HG02852 (cell line): Measurements from ENCODE around the gene FAM117A.

Source experiments
- ATAC-seq: cut with Tn5 transposase; IDR thresholded peaks from one replicate; pipeline ENCODE4 v1.9.1; 2021; ENCODE audit warnings: mild to moderate bottlenecking, moderate library complexity; ENCODE audit not compliant: unreplicated experiment

Gene FAM117A, protein sequence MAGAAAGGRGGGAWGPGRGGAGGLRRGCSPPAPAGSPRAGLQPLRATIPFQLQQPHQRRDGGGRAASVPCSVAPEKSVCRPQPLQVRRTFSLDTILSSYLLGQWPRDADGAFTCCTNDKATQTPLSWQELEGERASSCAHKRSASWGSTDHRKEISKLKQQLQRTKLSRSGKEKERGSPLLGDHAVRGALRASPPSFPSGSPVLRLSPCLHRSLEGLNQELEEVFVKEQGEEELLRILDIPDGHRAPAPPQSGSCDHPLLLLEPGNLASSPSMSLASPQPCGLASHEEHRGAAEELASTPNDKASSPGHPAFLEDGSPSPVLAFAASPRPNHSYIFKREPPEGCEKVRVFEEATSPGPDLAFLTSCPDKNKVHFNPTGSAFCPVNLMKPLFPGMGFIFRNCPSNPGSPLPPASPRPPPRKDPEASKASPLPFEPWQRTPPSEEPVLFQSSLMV

GRCh38 chr17:49763735-49764558 lies at the start of gene FAM117A:
Gene FAM117A, minus strand, starts transcription at chr17:49764131. Its CDS starts 44 bp downstream, at chr17:49764087.
- peak; percentile 92 for ATAC-seq

DNA sequence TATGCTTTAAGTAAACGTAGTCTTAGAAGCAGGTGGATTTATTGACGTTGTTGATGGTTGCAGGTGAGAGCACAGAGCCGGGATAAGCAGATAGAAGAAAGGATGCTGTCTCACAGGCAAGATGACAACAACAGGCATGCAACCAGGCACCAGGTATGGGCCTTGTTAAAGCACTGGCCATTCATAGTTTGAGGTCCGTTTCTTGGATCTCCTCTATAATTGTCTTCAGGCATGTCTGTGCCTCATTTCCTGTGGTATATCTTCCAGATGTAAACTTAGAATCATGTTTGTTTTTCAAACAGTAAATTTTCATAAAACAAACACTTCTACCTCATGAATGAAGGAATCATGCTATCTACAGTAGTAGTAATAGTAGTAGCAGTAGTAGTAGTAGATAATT lies 45.1 kb upstream of the FAM117A start:
- no peak for ATAC-seq

DNA sequence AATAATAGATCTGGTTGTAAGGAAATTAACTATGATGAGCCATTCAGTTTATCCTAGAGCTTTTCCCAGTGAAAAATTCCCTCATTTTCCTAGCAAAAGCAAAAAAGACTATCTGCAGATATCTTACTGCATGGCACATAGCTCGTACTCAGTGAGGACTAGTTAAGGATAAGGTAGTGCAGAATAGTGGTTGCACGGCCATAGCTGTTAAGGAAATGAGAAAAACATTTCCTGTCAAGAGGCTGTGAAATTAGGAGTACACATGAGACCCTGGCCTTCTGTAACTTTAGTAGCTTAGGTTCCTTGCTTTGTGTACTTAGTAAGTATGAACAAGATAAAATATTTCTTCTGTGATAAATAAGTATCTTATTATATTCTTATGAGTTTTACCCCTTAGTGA lies 34.8 kb upstream of the FAM117A start:
- ATAC-seq = no peak

- no peak for ATAC-seq
Measured at GRCh38 chr17:49798182-49798581, 34.3 kb upstream of the FAM117A start.

DNA sequence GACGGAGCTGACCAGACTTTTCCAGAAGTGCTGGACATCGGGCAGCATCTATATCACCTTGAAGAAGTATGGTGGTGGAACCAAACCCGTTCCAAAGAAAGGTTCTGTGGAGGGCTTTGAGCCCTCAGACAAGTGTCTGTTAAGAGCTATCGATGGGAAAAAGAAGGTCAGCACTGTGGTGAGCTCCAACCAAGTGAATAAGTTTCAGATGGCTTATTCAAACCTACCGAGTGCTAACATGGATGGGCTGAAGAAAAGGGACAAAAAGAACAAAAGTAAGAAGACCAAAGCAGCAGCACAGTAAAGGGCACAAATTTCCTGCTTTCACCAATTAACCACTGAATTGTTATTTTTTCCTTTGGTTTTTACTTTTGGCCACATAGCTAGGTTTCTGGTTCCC lies 31.4 kb upstream of the FAM117A start:
- ATAC-seq = no peak

DNA sequence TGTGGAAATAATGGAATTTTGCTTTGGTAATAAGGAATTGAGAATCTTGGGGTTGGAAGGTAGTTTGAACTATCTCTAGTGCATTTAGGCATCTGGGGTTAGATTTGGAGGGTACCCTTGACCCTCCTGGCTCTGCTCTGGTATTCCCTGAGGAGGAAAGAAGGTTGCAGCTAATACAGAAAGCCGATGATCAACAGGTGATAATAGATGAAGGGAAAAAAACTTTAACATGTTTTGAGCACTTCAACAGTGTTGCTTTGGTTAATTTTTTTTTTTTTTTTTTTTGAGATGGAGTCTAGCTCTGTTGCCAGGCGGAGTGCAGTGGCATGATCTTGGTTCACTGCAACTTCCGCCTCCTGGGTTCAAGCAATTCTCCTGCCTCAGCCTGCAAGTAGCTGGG lies 29.4 kb upstream of the FAM117A start:
- no peak for ATAC-seq

DNA sequence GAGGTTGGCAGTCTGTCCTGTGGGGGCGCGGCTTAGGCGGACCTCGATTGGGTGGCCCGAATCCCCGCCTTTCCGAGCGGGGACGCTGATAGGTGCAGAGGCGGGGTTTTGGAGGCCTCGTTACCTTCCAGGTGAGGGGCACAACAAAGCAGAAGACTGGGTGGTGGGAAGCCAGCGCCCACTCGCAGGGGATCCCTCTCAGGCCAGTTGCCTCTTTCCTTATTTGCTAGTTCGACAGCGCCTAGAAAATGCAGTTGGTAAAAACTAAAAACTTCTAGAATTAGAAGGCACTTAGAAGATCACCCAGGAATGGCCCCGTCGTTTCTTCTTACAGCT lies 25.3 kb upstream of the FAM117A start:
- no peak for ATAC-seq

DNA sequence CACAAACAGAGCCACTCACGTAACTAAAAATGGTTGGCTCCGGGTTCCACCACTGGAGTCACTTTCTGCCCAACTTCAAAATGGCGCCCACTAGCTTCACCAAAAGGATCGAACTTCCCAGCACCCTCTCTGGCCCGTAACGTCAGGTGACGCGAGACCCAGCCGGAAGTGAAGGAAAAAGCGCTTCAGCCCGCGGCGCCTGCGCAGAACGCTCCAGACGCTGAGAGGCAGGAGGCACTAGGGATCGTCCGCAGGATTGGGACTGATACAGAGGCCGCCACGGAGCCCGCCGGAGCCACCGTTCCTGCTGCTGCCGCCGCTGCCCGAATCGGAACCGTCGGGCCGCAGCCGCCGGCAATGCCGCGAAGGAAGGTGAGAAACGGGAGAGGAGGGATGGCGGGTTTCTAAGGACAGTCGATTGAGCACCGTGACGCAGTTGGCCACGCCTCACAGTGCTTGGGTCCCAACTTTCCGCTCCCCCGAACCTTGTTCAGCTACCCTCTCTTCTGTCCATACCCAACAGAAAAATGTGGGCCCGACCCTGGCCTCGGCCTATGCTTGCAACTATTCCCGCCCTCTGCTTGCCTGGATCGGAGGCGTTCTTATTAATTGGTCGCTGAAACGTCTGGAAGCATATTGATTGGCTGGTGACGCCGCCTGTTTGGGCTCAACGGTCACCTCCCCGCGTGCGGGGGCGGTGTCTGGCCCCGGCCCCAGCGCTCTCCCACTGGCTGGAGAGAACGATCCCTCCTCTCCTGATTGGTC lies 24.7 kb upstream of the FAM117A start, which contains the start of gene KAT7:
TSS of gene KAT7 (plus strand) at position 204 of the 765 bp plus-strand sequence. CDS start at position 358, 154 bp downstream.
- peak; percentile 88 for ATAC-seq

- ATAC-seq = no peak
Measured at GRCh38 chr17:49787884-49788477, 24.1 kb upstream of the FAM117A start.

DNA sequence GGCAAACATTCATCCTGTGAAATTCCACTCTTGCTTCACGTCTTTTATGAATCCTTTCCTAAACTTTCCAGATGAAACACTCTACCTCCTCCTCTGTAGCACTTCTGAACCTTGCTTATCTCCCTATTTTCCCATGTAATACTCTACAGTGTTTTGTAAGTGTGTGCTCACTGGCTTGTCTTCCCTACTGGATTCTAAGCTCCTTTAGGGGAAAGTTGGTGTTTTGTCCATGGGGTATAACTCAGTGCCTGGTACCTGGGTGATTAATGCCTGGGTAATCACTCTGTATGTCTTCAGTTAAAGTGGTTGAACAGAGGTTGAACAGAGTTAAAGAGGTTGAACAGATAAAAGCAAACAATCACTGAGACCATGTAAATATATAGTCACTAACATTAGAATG lies 20.7 kb upstream of the FAM117A start:
- ATAC-seq = no peak

DNA sequence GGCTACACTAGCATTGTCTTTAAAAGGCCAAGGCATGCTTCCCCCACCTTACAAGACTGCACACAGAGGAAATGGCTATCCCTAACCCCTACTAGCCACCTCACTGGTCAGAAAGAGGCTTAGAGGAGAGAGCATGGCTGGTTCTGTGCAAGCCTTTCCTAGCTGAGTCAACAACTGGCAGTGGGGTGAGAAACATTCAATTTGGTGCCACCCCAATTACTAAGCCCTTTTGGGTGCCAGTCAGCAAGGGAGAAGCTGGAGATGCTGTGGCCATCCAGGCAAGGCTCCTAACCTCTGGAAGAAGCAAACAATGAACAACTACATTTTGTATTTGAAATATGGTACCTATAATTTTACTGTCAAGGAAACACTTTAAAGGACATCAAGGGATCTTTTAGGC lies 19.9 kb upstream of the FAM117A start:
- no peak for ATAC-seq

DNA sequence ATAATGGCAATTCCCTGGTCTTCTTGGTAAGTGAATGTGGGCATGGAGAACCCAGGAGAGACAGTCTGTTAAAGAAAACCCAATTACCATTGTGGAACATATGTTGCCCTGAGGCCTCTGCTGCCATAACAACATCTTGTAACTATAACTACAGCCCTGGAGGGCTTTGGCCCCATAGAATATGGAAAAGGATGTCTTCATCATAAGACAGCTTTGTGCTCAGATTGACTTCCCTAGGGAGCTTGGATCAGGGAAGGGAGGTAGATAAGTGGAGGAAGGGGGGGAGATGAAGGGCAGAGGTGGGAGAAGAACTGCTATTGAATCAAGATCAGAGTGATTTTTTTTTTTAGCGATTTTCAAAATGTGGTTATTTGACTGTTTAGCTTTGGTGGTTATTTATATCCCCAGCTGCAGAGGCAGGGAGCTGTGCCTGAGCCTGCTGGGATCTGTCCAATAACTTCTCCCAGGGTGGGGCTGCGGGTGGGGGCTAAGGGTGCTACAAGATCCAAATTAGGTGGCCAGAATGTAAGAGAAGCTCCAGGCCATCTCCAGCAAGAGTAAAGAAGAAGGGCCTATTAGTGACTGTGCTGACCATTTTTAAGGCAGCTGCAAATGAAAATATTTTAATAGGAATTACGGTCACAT lies 19.3 kb upstream of the FAM117A start:
- no peak for ATAC-seq

DNA sequence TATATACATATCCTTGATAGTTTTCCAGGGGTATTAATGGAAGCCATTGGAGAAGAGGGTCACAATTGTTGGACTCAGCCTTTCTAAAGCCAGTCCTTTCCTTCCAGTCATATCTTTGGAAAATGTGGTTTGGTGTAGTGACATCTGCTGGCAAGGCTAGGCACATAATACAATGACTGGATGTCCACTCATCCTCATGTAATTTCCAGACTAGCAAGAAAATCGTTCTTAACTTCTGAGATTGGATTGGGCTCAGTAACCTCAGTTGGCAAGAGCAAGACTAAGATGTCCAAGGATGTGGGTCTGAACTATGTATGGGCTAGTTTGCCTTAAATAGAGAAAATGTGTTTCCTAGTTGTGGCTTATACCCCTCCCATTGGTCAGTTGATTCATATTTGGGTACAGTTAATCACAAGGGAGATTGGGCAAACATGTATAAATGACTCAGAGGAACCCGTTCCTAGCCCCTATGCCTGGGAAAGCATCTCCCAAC lies 15.9 kb upstream of the FAM117A start:
- ATAC-seq = no peak

- no peak for ATAC-seq
Measured at GRCh38 chr17:49779156-49779738, 15.3 kb upstream of the FAM117A start.

DNA sequence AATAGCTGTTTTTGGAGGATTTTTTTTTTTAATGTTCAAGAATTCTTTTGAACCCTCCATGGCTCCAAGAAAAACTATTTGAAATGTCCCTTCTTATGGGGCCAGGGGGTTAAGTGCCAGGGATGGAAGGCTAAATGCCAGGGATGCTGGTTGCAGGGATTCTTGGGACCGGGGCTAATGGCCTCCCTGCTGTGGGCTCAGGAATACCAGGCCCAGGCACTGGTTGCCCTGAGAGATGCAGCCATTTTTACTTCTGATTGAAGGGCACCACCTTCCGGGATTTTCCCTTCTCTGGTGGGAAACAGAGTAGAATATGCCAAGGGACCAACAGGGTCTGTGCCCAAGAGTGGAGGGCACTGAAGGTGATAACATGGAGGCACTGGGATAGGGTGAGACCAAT lies 13.6 kb upstream of the FAM117A start:
- no peak for ATAC-seq

DNA sequence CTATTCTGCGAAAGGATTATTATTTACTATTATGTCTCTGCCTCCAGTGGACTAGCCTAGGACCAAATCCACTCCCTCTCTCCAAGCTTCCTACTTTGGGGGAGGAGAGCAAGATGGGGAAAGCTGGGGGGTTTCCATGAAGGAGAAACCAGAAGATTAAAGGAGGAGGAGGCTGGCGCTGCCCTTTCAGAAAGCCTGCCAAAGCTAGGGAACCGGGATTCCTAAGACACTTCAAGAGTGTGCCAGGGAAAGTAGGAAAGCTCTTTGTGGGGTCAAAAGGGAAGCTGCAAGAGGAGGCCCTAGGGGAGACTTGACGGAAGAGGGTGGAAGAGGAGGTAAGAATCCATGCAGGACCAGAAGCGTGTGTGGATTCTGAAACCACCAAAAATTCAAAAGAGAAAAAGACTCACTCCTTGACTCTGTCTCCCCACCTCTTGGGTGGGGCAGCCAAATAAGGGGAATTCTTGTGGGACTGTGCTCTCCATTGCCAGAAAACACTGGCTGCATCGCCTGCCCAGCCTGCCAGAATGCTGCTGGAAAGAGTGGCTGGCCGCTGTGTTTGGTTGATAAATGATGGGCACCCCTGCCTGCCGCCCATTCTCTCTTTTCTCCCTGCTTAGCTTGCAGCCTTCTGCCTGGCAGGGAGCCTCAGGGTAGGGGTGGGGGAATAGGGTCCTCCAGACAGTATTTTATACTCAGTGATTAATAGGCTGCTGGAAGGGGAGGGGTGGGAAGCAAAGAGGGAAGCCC lies 12.8 kb upstream of the FAM117A start:
- ATAC-seq = no peak

- ATAC-seq = no peak
Measured at GRCh38 chr17:49775546-49776260, 11.8 kb upstream of the FAM117A start.

DNA sequence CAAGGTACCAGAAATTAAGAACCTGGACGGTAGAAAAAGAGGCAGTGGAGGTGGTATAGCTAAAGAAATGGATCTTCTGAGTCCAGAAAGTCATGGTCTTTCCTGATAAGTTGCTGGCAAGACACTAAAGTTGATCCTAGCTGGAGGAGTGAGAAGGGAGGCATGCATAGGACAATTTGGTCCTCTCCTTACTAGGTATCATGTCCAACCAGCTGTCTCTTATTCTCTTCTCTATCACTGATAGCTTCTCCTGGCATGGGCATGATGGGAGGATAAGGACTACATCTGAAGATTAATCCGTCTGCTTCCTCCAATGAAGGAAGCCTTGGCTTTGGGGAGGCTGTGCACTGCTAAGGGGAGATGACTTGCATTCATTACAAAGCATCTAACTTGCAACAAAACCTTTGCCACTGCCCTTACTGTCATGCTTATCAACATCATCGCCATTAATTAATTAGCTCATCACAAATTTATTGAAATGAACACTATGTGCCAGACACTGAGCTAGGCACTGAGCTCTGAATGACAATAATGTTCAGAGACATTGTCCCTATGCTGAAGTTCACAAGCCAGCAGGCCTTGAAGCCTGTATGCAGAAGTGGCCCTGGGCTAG lies 3.1 kb upstream of the FAM117A start:
- no peak for ATAC-seq
